Neural progenitor cell (in vitro differentiated cells): ENCODE measurements around the gene LEKR1. TPM values are rescaled to one million over a fixed set of nuclear protein-coding genes. Genes with fewer than 3 reads are reported as not detected.
"Not testable (repeated sequence)": the region's sequence is repeated elsewhere in the genome, so short reads cannot be mapped to it uniquely, and the experiment has no call there.

Experiments
- DNase-seq: peaks from one replicate; pipeline ENCODE4 v3.0.0-alpha.2; 2016; ENCODE audit warnings: low spot score
- H2AFZ ChIP-seq: fragments of 200-600 bp; sonication (generic); replicated peaks from 2 replicates; pipeline ENCODE4 v1.6.1; 2016; ENCODE audit warnings: antibody characterized with exemption
- H3F3A ChIP-seq: fragments of 200-600 bp; sonication (generic); 2 replicates; pipeline ENCODE4 v1.6.1; 2016; ENCODE audit warnings: antibody characterized with exemption, low read depth
- H3K27ac ChIP-seq: fragments of 200-600 bp; sonication (generic); 2 replicates; pipeline ENCODE4 v1.5.1; 2016; ENCODE audit warnings: mild to moderate bottlenecking
- H3K27me3 ChIP-seq: fragments of 200-600 bp; sonication (generic); 2 replicates; pipeline ENCODE4 v1.6.1; 2016; ENCODE audit warnings: mild to moderate bottlenecking, moderate library complexity
- H3K36me3 ChIP-seq: fragments of 200-600 bp; sonication (generic); 2 replicates; pipeline ENCODE4 v1.5.1; 2016
- H3K4me1 ChIP-seq: fragments of 200-600 bp; sonication (generic); 2 replicates; pipeline ENCODE4 v1.6.1; 2016; ENCODE audit warnings: mixed run types
- H3K4me2 ChIP-seq: fragments of 200-600 bp; sonication (generic); 2 replicates; pipeline ENCODE4 v1.6.1; 2016
- H3K4me3 ChIP-seq: fragments of 200-600 bp; sonication (generic); 2 replicates; pipeline ENCODE4 v1.5.1; 2016
- H3K79me2 ChIP-seq: fragments of 200-600 bp; sonication (generic); 2 replicates; pipeline ENCODE4 v1.6.1; 2016; ENCODE audit warnings: low read depth
- H3K9ac ChIP-seq: fragments of 200-600 bp; sonication (generic); 2 replicates; pipeline ENCODE4 v1.6.1; 2016
- H3K9me3 ChIP-seq: fragments of 200-600 bp; sonication (generic); 2 replicates; pipeline ENCODE4 v1.5.1; 2016; ENCODE audit warnings: low read depth
- H4K20me1 ChIP-seq: fragments of 200-600 bp; sonication (generic); 2 replicates; pipeline ENCODE4 v1.6.1; 2016; ENCODE audit warnings: low read depth
- H3K27ac Mint-ChIP-seq: 3 replicates; pipeline ENCODE4 v1.8.0; 2021; ENCODE audit warnings: mixed read lengths
- H3K27me3 Mint-ChIP-seq: 2 replicates; pipeline ENCODE4 v1.8.0; 2022; ENCODE audit warnings: low read depth, mild to moderate bottlenecking, inconsistent platforms, moderate library complexity, mixed read lengths; ENCODE audit not compliant: insufficient read depth
- H3K36me3 Mint-ChIP-seq: 3 replicates; pipeline ENCODE4 v1.8.0; 2021; ENCODE audit warnings: mixed read lengths
- H3K4me1 Mint-ChIP-seq: 3 replicates; pipeline ENCODE4 v1.8.0; 2021; ENCODE audit warnings: mixed read lengths
- H3K4me3 Mint-ChIP-seq: 3 replicates; pipeline ENCODE4 v1.8.0; 2021; ENCODE audit warnings: mild to moderate bottlenecking, moderate library complexity, mixed read lengths
- H3K9me3 Mint-ChIP-seq: 3 replicates; pipeline ENCODE4 v1.8.0; 2020; ENCODE audit warnings: mixed read lengths
- CTCF ChIP-seq: fragments of 200-600 bp; sonication (generic); IDR thresholded peaks from 2 replicates; pipeline ENCODE4 v1.5.1; 2017; ENCODE audit warnings: antibody characterized with exemption, mild to moderate bottlenecking
- EZH2 ChIP-seq: fragments of 200-600 bp; sonication (generic); IDR thresholded peaks from 2 replicates; pipeline ENCODE4 v1.6.1; 2017; ENCODE audit warnings: antibody characterized with exemption, mild to moderate bottlenecking, moderate library complexity
- EZH2phosphoT487 ChIP-seq: fragments of 200-600 bp; sonication (generic); IDR thresholded peaks from 2 replicates; pipeline ENCODE4 v1.6.1; 2017; ENCODE audit warnings: antibody characterized with exemption
- total RNA-seq: library from RNA; depleted of rRNA; stranded (reverse); fragments of >200 nt; gene quantifications from 2 replicates; pipeline ENCODE4 v1.2.3, GENCODE V29; 2015; ENCODE audit warnings: low replicate concordance

The LEKR1 gene
- total RNA-seq, 1 donor from 2014 or later, result 1.9 TPM

GRCh38 chr3:156865732-156866131, 39.6 kb downstream of the LEKR1 start:
- H3K4me3 Mint-ChIP-seq, result no peak overlapping the region
- no peak overlapping the region for H3K4me2 ChIP-seq
- no peaks in the 10 kb centered on the region for H3K27me3 ChIP-seq
- H3K9me3 ChIP-seq, result no peaks in the 10 kb centered on the region
- H3K27ac Mint-ChIP-seq, result no peak overlapping the region
- no peaks in the 10 kb centered on the region for H3K36me3 Mint-ChIP-seq
- no peak overlapping the region for H3K27ac ChIP-seq
- H2AFZ ChIP-seq, result peak overlapping the region; percentile 34
- no peaks in the 10 kb centered on the region for H3F3A ChIP-seq
- H3K4me3 ChIP-seq, result no peak overlapping the region
- H3K79me2 ChIP-seq, result no peaks in the 10 kb centered on the region
- H3K27me3 Mint-ChIP-seq, result no peaks in the 10 kb centered on the region
- no peak for DNase-seq
- no peaks in the 10 kb centered on the region for H4K20me1 ChIP-seq
- H3K4me1 ChIP-seq, result no peaks in the 10 kb centered on the region
- no peaks in the 10 kb centered on the region for H3K4me1 Mint-ChIP-seq
- H3K9me3 Mint-ChIP-seq, result no peaks in the 10 kb centered on the region
- no peak overlapping the region for H3K9ac ChIP-seq
- H3K36me3 ChIP-seq, result no peaks in the 10 kb centered on the region
- TF ChIP-seq EZH2 (no peak), EZH2phosphoT487 (no peak), CTCF (no peak)

- Mint-ChIP-seq H3K36me3 (no peaks in the 10 kb centered on the region), H3K4me3 (no peak overlapping the region), H3K4me1 (no peaks in the 10 kb centered on the region), H3K27ac (no peak overlapping the region), H3K27me3 (no peaks in the 10 kb centered on the region), H3K9me3 (peaks cover 4% of the 10 kb centered on the region)
- Histone ChIP-seq H3K79me2 (no peaks in the 10 kb centered on the region), H2AFZ (no peak overlapping the region), H3K4me2 (no peak overlapping the region), H3K36me3 (no peaks in the 10 kb centered on the region), H3K9me3 (no peaks in the 10 kb centered on the region), H3K27ac (no peak overlapping the region), H3F3A (no peaks in the 10 kb centered on the region), H3K9ac (no peak overlapping the region), H4K20me1 (no peaks in the 10 kb centered on the region), H3K4me3 (no peak overlapping the region), H3K4me1 (no peaks in the 10 kb centered on the region), H3K27me3 (no peaks in the 10 kb centered on the region)
- DNase-seq, result no peak
- TF ChIP-seq CTCF (no peak), EZH2phosphoT487 (no peak), EZH2 (no peak)
Measured at GRCh38 chr3:156867174-156867573, 41.0 kb downstream of the LEKR1 start.

- no peaks in the 10 kb centered on the region for H3K27me3 Mint-ChIP-seq
- no peak overlapping the region for H3K9ac ChIP-seq
- no peak for TF ChIP-seq CTCF
- no peak for DNase-seq
- H3K27me3 ChIP-seq, result no peaks in the 10 kb centered on the region
- no peak overlapping the region for H3K4me2 ChIP-seq
- H3K27ac ChIP-seq, result no peak overlapping the region
- no peak overlapping the region for H3K4me3 ChIP-seq
- H3K4me3 Mint-ChIP-seq, result no peak overlapping the region
- H3K4me1 ChIP-seq, result no peaks in the 10 kb centered on the region
- no peaks in the 10 kb centered on the region for H4K20me1 ChIP-seq
- peaks cover 4% of the 10 kb centered on the region for H3K9me3 Mint-ChIP-seq
- no peak overlapping the region for H3K27ac Mint-ChIP-seq
- no peaks in the 10 kb centered on the region for H3K9me3 ChIP-seq
- H3K36me3 Mint-ChIP-seq, result no peaks in the 10 kb centered on the region
- no peak overlapping the region for H2AFZ ChIP-seq
- no peaks in the 10 kb centered on the region for H3K79me2 ChIP-seq
- H3F3A ChIP-seq, result no peaks in the 10 kb centered on the region
- no peaks in the 10 kb centered on the region for H3K36me3 ChIP-seq
- no peaks in the 10 kb centered on the region for H3K4me1 Mint-ChIP-seq
Measured at GRCh38 chr3:156867920-156868319, 41.8 kb downstream of the LEKR1 start.

- no peaks in the 10 kb centered on the region for H3K27me3 ChIP-seq
- Mint-ChIP-seq H3K4me3 (no peak overlapping the region), H3K36me3 (peaks cover 6% of the 10 kb centered on the region), H3K27me3 (peaks cover 4% of the 10 kb centered on the region), H3K4me1 (no peaks in the 10 kb centered on the region), H3K27ac (no peak overlapping the region), H3K9me3 (peaks cover 41% of the 10 kb centered on the region)
- no peak overlapping the region for H3K4me2 ChIP-seq
- TF ChIP-seq EZH2phosphoT487 (no peak), CTCF (no peak), EZH2 (no peak)
- H3F3A ChIP-seq, result no peaks in the 10 kb centered on the region
- DNase-seq, result no peak
- H3K79me2 ChIP-seq, result no peaks in the 10 kb centered on the region
- no peaks in the 10 kb centered on the region for H3K4me1 ChIP-seq
- no peaks in the 10 kb centered on the region for H3K36me3 ChIP-seq
- no peak overlapping the region for H2AFZ ChIP-seq
- no peak overlapping the region for H3K9ac ChIP-seq
- H4K20me1 ChIP-seq, result no peaks in the 10 kb centered on the region
- peaks cover 7% of the 10 kb centered on the region for H3K9me3 ChIP-seq
- no peak overlapping the region for H3K4me3 ChIP-seq
- H3K27ac ChIP-seq, result no peak overlapping the region
Measured at GRCh38 chr3:156873906-156874305, 47.8 kb downstream of the LEKR1 start.

DNA sequence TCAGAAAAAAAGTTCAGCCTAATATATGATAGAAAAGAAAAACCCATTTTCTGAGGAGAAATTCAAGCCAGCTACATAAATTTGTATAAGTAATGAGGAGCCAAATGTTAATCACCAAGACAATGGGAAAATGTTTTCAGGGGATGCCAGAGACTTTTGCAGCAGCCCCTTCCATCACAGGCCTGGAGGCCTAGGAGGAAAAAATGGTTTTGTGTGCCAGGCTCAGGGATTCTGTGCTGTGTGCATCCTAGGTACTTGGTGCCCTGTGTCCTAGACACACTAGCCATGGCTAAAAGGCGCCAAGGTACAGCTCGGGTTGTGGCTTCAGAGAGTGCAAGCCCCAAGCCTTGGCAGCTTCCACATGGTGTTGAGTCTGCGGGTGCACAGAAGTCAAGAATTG, 53.3 kb downstream of the LEKR1 start:
- H3K27ac Mint-ChIP-seq, result not testable (repeated sequence)

More for the DNA sequence above, 53.3 kb downstream of the LEKR1 start:
- peaks cover 10% of the 10 kb centered on the region for H3K36me3 Mint-ChIP-seq
- not testable (repeated sequence) for H3K27me3 ChIP-seq, H3K4me2 ChIP-seq, H3K4me3 ChIP-seq, H3K4me1 ChIP-seq, H3K9me3 ChIP-seq, H3K4me3 Mint-ChIP-seq, H3K27me3 Mint-ChIP-seq, H3K27ac ChIP-seq, H3K36me3 ChIP-seq, H3K4me1 Mint-ChIP-seq, H3K79me2 ChIP-seq, H3F3A ChIP-seq, DNase-seq, H3K9ac ChIP-seq, H2AFZ ChIP-seq, H4K20me1 ChIP-seq
- H3K9me3 Mint-ChIP-seq, result peaks cover 50% of the 10 kb centered on the region
